Fibroblast of skin of back (primary cell): ENCODE data around the gene TUT4.

Experiments used
- DNase-seq: peaks from one replicate; pipeline ENCODE4 v3.0.0-alpha.2; 2013

TUT4 gene

GRCh38 chr1:52569449-52570210, 16.7 kb upstream of the TUT4 start:
- DNase-seq, result no peak

DNA sequence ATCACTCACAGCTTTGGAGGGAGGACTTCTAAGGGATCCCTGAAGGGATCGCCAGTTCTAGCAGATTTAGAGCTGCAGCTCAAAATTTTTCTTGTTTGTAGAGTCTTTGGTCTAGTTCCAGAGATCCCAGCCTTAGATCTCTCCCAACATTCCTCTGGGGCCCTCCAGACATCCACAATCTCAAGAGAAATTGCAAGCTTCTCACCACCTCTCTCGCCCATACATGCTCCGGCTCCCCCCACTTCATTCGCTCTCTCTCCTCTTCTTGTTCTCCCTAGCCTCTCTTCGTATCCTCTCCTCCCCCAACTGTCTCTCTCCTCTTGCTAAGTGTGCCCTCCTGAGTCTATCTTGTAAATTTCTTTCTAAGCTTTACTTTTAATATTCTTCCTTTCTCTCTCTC, 15.1 kb upstream of the TUT4 start:
- peak; percentile 3 for DNase-seq

DNA sequence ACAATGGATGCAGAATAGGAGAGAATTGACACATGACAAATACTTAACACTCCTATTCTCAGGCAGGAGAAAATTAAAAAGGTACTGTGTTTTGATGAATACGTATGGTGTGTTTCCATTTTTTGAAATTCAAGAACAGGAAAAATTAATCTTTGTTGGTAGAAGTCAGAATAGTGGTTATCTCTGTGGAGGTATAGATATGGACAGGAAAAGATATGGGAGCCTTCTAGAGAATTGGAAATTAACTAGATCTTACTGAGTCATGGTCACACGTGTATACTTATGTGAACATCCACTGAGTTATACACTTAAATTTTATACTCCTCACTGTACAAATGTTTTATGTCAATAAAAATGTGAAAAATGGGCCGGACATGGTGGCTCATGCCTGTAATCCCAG, 9.9 kb upstream of the TUT4 start:
- no peak for DNase-seq

GRCh38 chr1:52559875-52560274, 7.0 kb upstream of the TUT4 start:
- DNase-seq, result no peak

GRCh38 chr1:52558941-52559340, 6.0 kb upstream of the TUT4 start:
- DNase-seq, result no peak

- DNase-seq, result no peak
Measured at GRCh38 chr1:52556641-52557360, 3.9 kb upstream of the TUT4 start.

DNA sequence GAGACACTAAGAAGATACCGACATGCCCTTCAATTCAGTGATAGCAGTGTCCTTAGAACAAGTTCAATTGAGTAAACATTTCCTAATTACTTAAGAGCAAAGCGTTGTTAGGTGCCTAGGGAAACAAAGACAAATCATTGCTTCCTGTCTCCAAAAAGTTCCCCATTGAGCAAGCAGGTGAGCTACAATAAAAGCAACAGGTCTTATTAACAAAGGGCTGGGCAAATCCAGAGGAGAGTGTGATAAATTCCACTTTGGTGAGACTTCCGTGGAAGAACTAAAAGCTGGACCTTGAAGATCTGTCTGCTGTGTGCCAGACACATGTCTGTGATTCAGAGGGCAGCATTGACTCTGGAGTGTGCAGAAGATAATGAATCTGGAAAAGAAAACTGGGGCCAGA, 1.9 kb upstream of the TUT4 start:
- DNase-seq, result no peak

DNA sequence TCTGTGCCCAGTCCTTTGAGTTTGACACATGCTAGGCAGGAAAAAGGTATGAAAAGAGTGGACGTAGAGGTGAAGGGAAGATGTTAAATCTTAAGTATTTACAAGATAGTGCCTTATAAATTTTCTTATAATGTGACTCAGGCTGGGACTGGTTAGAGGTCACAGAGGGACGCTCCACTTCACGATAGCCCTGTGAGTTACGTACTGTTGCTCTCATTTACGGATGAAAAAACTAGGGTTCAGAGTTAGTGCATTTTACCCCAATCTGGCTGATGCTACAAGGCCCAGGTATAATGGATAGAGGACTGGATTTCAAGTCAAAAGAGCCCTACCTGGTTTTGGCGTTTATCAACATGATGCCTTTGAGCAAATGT, 1.4 kb upstream of the TUT4 start:
- no peak for DNase-seq

DNA sequence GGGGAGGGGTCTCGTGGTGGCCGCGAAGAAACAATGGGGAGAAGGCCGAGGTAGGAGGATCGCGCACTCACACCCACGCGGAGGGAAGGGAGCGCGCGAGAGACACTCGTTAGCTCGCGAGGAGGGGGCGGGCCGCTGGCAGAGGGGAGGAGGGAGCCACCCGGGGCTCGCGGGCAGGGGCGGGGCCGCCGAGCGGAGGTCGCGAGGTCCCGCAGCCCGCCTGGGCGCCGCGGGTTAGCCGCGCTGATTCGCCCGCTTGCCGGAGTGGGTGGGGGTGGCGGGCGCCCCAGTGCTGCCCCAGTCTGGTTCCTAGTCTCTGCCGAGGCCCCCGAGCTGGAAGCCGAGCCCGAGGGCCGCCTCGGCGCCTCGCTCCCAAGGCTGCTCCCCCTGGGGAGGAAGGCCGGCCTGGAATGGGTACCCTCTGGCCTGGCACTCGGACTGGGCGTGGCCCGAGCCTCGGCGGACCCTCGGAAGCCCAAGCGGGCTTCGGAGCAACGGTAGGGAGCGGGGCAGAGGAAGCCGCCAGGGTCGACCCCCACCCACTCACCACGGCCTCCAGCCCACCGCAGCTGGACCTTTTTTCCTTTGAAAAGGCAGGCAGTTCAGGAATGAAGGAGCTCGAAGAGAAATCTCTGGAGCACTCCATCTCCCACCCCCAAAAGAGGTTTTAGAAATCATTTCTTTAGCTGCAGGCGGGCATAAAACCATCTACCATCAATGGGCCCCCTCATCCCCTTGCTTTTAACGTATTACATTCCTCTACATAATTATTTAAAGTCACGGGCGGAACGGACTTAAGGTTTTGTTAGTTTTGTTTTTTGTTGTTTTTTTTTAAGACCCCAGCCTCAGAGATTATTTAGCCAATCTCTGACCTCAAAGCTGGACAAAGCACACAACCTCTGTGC, 722 bp upstream of the TUT4 start:
- peak; percentile 87 for DNase-seq

GRCh38 chr1:52552236-52552504, 722 bp downstream of the TUT4 start:
- DNase-seq, result peak; percentile 17

DNA sequence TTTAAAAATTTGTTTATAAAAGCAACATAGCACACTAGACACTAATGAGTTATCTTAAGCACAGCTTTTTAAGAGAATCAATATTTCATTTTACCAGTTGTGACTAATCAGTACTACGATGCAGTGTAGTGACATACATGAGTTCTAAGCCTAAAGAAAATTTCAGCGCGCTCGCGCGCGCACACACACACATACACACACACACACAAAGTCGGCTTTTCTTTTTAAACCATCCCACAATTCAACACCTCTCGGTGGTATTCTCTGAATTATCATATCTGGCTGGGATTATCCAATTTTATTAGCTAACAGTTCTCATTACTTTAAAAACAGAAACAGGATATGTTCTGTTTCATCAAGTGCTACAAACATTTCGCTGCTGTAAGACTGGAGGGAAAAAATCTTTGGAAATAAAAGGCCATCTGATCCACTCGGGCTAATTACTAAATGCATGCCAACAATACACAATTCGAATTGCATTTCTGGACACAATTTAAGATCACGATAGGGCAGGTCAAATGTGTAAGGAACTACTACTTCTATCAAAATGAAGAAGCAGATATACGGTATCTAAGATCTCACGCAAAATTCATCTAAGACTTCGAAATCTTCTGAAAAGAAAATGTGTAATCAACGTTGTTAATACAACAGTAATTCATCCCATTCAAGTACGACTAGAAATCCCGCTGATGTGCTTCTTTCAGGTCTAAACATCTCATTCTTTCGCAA, 1.2 kb downstream of the TUT4 start:
- peak; percentile 53 for DNase-seq

DNA sequence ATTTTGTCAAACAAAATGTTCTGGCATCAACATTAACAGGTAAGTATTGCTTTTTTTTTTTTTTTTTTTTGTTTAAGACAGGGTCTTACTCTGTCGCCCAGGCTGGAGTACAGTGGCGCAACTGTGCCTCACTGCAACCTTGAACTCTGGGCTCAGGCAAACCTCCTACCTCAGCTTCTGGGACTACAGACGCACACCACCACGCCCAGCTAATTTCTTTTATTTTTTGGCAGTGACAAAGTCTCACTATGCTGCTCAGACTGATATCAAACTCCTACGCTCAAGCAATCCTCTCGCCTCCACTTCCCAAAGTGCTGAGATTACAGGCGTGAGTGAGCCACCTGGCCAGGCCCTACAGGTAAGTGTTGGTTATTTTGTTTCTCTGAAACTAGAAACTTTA, 2.4 kb downstream of the TUT4 start:
- no peak for DNase-seq

- DNase-seq, result no peak
Measured at GRCh38 chr1:52549267-52549666, 3.6 kb downstream of the TUT4 start.

DNA sequence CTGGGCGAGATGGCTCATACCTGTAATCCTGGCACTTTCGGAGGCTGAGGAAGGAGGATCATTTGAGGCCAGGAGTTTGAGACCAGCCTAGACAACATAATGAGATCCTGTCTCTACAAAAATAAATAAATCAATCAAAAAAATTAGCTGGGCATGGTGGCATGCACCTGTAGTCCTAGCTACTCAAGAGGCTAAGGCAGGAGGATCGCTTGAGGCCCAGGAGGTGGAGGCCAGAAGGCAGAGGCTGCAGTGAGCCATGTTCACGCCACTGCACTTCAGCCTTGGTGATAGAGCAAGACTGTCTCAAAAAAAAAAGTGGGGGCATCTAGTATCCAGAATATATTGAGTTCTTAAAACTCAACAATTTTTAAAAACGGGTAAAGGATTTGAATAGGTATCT, 6.0 kb downstream of the TUT4 start:
- DNase-seq, result no peak

- DNase-seq, result no peak
Measured at GRCh38 chr1:52544665-52545525, 8.0 kb downstream of the TUT4 start.

DNA sequence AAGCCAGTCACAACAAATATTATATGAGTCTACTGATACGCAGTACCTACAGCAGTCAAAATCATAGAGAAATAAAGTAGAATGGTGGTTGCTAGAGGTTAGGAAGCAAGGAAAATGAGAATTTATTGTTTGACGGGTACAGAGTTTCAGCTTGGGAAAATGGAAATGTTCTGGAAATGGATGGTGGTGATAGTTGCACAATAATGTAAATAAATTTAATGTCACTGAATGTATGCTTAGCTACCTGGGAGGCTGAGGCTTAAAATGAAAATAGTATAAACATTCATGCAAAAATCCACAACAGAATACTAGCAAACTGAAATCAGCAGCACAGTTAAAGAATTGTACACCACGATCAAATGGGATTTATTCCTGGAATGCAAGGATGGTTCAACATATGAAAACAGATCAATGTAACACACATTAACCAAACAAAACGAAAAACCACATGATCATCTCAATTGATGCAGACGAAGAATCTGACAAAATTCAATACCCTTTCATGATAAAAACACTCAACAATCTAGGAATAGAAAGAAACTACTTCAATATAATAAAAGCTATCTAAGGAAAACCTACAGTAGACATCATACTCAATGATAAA, 10.7 kb downstream of the TUT4 start:
- DNase-seq, result no peak

GRCh38 chr1:52534928-52535764, 17.7 kb downstream of the TUT4 start:
- peak; percentile 20 for DNase-seq

GRCh38 chr1:52533713-52534112, 19.2 kb downstream of the TUT4 start:
- DNase-seq, result no peak

- no peak for DNase-seq
Measured at GRCh38 chr1:52532731-52533327, 20.1 kb downstream of the TUT4 start.

- no peak for DNase-seq
Measured at GRCh38 chr1:52532247-52532646, 20.6 kb downstream of the TUT4 start.
